Loucy (cell line): ENCODE measurements around the gene RAB10.

Source experiments
- EZH2phosphoT487 ChIP-seq: fragments of 200-600 bp; IDR thresholded peaks from 2 replicates; pipeline ENCODE4 v1.6.1; 2018; ENCODE audit warnings: antibody characterized with exemption, mild to moderate bottlenecking, moderate library complexity, borderline replicate concordance
- TF ChIP-seq, protein P1 (sequence below): fragments of 200-600 bp; sonication (generic); conservative IDR thresholded peaks from 2 replicates; pipeline ENCODE4 v1.5.1; 2014; ENCODE audit warnings: mild to moderate bottlenecking, antibody characterized with exemption, low read length

GRCh38 chr2:26161926-26162325, 128.0 kb downstream of the RAB10 start:
- TF ChIP-seq, protein P1, sequence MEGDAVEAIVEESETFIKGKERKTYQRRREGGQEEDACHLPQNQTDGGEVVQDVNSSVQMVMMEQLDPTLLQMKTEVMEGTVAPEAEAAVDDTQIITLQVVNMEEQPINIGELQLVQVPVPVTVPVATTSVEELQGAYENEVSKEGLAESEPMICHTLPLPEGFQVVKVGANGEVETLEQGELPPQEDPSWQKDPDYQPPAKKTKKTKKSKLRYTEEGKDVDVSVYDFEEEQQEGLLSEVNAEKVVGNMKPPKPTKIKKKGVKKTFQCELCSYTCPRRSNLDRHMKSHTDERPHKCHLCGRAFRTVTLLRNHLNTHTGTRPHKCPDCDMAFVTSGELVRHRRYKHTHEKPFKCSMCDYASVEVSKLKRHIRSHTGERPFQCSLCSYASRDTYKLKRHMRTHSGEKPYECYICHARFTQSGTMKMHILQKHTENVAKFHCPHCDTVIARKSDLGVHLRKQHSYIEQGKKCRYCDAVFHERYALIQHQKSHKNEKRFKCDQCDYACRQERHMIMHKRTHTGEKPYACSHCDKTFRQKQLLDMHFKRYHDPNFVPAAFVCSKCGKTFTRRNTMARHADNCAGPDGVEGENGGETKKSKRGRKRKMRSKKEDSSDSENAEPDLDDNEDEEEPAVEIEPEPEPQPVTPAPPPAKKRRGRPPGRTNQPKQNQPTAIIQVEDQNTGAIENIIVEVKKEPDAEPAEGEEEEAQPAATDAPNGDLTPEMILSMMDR = no peak
- no peak for TF ChIP-seq EZH2phosphoT487
